Measurements from ENCODE around the gene FLOT2. TPM values are rescaled to one million over a fixed set of nuclear protein-coding genes. Genes with fewer than 3 reads are reported as not detected.

The FLOT2 gene
- total and polyA plus RNA-seq, 10 of the 15 experiments (the other 5 are each of a cell fraction or from before 2014, with no cell fraction given) = 56.8 to 302 (median 149) TPM

DNA sequence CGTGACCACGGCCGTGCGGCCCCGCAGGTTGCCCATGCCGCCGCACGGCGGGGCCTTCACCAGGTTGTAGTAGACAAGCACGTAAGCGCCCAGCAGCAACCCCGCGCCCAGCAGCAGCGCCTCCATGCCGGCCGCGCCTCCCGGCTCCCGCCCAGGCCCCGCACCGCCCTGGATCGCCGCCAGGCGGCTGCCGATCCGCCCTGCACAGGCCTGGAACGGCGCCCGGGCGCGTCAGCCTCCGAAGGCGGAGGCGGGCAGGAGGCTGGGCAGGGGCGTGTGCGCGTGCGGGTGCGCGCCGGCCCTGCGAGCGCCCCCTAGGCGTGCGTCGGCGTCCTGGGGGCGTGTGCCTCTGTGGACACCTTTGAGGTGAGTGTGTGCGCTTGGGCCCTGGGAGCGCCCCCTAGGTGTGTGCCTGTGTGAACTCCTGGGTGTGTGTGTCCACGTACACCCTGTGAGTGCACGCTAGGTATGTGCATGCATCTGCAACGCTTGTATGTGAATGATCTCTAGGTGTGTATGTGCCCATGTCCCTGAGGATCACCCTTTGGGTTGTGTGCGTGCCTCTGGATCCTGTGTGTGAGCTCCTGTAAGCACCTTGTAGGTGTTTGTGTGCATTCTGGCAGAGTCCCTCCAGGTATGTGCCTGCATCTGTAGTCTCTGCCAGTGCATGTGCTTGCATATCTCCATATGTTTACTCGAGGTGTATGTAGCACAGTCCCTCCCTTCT is 5.4 kb upstream of the FLOT2 start, which contains the start of gene DHRS13 (continued):
- TF ChIP-seq, protein P1, sequence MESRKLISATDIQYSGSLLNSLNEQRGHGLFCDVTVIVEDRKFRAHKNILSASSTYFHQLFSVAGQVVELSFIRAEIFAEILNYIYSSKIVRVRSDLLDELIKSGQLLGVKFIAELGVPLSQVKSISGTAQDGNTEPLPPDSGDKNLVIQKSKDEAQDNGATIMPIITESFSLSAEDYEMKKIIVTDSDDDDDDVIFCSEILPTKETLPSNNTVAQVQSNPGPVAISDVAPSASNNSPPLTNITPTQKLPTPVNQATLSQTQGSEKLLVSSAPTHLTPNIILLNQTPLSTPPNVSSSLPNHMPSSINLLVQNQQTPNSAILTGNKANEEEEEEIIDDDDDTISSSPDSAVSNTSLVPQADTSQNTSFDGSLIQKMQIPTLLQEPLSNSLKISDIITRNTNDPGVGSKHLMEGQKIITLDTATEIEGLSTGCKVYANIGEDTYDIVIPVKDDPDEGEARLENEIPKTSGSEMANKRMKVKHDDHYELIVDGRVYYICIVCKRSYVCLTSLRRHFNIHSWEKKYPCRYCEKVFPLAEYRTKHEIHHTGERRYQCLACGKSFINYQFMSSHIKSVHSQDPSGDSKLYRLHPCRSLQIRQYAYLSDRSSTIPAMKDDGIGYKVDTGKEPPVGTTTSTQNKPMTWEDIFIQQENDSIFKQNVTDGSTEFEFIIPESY (IDR thresholded peaks at IDR 0.05) = no peak
- peak; percentile 81; the same call in 1 of the 2 replicates for TF ChIP-seq CREB1 (IDR thresholded peaks at IDR 0.05; ENCODE audit: low read depth)
- TF ChIP-seq STAT3 (IDR thresholded peaks at IDR 0.05; ENCODE audit: low read depth, low read length) = no peak
- TF ChIP-seq, protein P2, sequence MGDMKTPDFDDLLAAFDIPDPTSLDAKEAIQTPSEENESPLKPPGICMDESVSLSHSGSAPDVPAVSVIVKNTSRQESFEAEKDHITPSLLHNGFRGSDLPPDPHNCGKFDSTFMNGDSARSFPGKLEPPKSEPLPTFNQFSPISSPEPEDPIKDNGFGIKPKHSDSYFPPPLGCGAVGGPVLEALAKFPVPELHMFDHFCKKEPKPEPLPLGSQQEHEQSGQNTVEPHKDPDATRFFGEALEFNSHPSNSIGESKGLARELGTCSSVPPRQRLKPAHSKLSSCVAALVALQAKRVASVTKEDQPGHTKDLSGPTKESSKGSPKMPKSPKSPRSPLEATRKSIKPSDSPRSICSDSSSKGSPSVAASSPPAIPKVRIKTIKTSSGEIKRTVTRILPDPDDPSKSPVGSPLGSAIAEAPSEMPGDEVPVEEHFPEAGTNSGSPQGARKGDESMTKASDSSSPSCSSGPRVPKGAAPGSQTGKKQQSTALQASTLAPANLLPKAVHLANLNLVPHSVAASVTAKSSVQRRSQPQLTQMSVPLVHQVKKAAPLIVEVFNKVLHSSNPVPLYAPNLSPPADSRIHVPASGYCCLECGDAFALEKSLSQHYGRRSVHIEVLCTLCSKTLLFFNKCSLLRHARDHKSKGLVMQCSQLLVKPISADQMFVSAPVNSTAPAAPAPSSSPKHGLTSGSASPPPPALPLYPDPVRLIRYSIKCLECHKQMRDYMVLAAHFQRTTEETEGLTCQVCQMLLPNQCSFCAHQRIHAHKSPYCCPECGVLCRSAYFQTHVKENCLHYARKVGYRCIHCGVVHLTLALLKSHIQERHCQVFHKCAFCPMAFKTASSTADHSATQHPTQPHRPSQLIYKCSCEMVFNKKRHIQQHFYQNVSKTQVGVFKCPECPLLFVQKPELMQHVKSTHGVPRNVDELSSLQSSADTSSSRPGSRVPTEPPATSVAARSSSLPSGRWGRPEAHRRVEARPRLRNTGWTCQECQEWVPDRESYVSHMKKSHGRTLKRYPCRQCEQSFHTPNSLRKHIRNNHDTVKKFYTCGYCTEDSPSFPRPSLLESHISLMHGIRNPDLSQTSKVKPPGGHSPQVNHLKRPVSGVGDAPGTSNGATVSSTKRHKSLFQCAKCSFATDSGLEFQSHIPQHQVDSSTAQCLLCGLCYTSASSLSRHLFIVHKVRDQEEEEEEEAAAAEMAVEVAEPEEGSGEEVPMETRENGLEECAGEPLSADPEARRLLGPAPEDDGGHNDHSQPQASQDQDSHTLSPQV (IDR thresholded peaks at IDR 0.05) = peak; percentile 92
- TF ChIP-seq, protein P3, sequence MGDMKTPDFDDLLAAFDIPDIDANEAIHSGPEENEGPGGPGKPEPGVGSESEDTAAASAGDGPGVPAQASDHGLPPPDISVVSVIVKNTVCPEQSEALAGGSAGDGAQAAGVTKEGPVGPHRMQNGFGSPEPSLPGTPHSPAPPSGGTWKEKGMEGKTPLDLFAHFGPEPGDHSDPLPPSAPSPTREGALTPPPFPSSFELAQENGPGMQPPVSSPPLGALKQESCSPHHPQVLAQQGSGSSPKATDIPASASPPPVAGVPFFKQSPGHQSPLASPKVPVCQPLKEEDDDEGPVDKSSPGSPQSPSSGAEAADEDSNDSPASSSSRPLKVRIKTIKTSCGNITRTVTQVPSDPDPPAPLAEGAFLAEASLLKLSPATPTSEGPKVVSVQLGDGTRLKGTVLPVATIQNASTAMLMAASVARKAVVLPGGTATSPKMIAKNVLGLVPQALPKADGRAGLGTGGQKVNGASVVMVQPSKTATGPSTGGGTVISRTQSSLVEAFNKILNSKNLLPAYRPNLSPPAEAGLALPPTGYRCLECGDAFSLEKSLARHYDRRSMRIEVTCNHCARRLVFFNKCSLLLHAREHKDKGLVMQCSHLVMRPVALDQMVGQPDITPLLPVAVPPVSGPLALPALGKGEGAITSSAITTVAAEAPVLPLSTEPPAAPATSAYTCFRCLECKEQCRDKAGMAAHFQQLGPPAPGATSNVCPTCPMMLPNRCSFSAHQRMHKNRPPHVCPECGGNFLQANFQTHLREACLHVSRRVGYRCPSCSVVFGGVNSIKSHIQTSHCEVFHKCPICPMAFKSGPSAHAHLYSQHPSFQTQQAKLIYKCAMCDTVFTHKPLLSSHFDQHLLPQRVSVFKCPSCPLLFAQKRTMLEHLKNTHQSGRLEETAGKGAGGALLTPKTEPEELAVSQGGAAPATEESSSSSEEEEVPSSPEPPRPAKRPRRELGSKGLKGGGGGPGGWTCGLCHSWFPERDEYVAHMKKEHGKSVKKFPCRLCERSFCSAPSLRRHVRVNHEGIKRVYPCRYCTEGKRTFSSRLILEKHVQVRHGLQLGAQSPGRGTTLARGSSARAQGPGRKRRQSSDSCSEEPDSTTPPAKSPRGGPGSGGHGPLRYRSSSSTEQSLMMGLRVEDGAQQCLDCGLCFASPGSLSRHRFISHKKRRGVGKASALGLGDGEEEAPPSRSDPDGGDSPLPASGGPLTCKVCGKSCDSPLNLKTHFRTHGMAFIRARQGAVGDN (IDR thresholded peaks at IDR 0.05) = peak; percentile 89
- no peak for TF ChIP-seq MYB (IDR thresholded peaks at IDR 0.05; ENCODE audit: borderline replicate concordance, low read depth, low read length)
- TF ChIP-seq, protein P4, sequence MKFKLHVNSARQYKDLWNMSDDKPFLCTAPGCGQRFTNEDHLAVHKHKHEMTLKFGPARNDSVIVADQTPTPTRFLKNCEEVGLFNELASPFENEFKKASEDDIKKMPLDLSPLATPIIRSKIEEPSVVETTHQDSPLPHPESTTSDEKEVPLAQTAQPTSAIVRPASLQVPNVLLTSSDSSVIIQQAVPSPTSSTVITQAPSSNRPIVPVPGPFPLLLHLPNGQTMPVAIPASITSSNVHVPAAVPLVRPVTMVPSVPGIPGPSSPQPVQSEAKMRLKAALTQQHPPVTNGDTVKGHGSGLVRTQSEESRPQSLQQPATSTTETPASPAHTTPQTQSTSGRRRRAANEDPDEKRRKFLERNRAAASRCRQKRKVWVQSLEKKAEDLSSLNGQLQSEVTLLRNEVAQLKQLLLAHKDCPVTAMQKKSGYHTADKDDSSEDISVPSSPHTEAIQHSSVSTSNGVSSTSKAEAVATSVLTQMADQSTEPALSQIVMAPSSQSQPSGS (IDR thresholded peaks at IDR 0.05; ENCODE audit: low read length) = no peak
- TF ChIP-seq SMARCA5 (IDR thresholded peaks at IDR 0.05) = peak; percentile 100
- TF ChIP-seq NRF1 (conservative IDR thresholded peaks at IDR 0.05; ENCODE audit: low read depth, low read length) = peak; percentile 55
- peak; percentile 76; the same call in 1 of the 2 replicates for TF ChIP-seq POLR2AphosphoS2 (IDR thresholded peaks at IDR 0.05; ENCODE audit: low read depth, low read length)
- TF ChIP-seq, protein P5, sequence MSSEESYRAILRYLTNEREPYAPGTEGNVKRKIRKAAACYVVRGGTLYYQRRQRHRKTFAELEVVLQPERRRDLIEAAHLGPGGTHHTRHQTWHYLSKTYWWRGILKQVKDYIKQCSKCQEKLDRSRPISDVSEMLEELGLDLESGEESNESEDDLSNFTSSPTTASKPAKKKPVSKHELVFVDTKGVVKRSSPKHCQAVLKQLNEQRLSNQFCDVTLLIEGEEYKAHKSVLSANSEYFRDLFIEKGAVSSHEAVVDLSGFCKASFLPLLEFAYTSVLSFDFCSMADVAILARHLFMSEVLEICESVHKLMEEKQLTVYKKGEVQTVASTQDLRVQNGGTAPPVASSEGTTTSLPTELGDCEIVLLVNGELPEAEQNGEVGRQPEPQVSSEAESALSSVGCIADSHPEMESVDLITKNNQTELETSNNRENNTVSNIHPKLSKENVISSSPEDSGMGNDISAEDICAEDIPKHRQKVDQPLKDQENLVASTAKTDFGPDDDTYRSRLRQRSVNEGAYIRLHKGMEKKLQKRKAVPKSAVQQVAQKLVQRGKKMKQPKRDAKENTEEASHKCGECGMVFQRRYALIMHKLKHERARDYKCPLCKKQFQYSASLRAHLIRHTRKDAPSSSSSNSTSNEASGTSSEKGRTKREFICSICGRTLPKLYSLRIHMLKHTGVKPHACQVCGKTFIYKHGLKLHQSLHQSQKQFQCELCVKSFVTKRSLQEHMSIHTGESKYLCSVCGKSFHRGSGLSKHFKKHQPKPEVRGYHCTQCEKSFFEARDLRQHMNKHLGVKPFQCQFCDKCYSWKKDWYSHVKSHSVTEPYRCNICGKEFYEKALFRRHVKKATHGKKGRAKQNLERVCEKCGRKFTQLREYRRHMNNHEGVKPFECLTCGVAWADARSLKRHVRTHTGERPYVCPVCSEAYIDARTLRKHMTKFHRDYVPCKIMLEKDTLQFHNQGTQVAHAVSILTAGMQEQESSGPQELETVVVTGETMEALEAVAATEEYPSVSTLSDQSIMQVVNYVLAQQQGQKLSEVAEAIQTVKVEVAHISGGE (CRISPR knock-in tag; IDR thresholded peaks at IDR 0.05) = no peak
- no peak for TF ChIP-seq NR2C2 (IDR thresholded peaks at IDR 0.05; ENCODE audit: borderline replicate concordance, control insufficient read depth, insufficient read length, low read depth)
- peak; percentile 88; the same call in 1 of the 2 replicates for TF ChIP-seq RCOR1 (conservative IDR thresholded peaks at IDR 0.05; ENCODE audit: low read depth, low read length)
- peak; percentile 99 for TF ChIP-seq LARP7 (IDR thresholded peaks at IDR 0.05)

Data from GM12878 (cell line).